MM.1S (cell line): ENCODE results near the gene ZC3H8.

Experiments
- DNase-seq: peaks from one replicate; pipeline ENCODE4 v3.0.0-alpha.2; 2015
- H2AFZ ChIP-seq: fragments of 300-600 bp; sonication (generic); 2 replicates; pipeline ENCODE4 v1.6.0; 2016; ENCODE audit warnings: antibody characterized with exemption, low read length
- H3F3A ChIP-seq: fragments of 300-600 bp; sonication (generic); 2 replicates; pipeline ENCODE4 v1.6.1; 2016; ENCODE audit warnings: mild to moderate bottlenecking, antibody characterized with exemption, low read length, moderate library complexity, mixed read lengths; ENCODE audit not compliant: insufficient read depth
- H3K27ac ChIP-seq: fragments of 300-600 bp; sonication (generic); 2 replicates; pipeline ENCODE4 v1.5.1; 2016; ENCODE audit warnings: mild to moderate bottlenecking, low read length
- H3K27me3 ChIP-seq: fragments of 300-600 bp; sonication (generic); replicated peaks from 2 replicates; pipeline ENCODE4 v1.6.0; 2016; ENCODE audit warnings: low read length; ENCODE audit not compliant: insufficient read depth
- H3K36me3 ChIP-seq: fragments of 300-600 bp; sonication (generic); replicated peaks from 2 replicates; pipeline ENCODE4 v1.6.1; 2016; ENCODE audit warnings: mild to moderate bottlenecking, low read length, mixed read lengths; ENCODE audit not compliant: insufficient read depth
- H3K4me1 ChIP-seq: fragments of 300-600 bp; sonication (generic); 2 replicates; pipeline ENCODE4 v1.6.1; 2016; ENCODE audit warnings: low read length, mixed read lengths
- H3K4me2 ChIP-seq: fragments of 300-600 bp; sonication (generic); 2 replicates; pipeline ENCODE4 v1.6.0; 2016; ENCODE audit warnings: low read depth, low read length
- H3K4me3 ChIP-seq: fragments of 300-600 bp; sonication (generic); 2 replicates; pipeline ENCODE4 v1.5.1; 2016; ENCODE audit warnings: low read length, mixed read lengths
- H3K79me2 ChIP-seq: fragments of 300-600 bp; sonication (generic); 2 replicates; pipeline ENCODE4 v1.6.1; 2016; ENCODE audit warnings: mixed run types, low read length, mixed read lengths
- H3K9ac ChIP-seq: fragments of 300-600 bp; sonication (generic); 2 replicates; pipeline ENCODE4 v1.6.1; 2016; ENCODE audit warnings: low read length, mixed read lengths
- H3K9me2 ChIP-seq: fragments of 300-600 bp; sonication (generic); replicated peaks from 2 replicates; pipeline ENCODE4 v1.6.1; 2016; ENCODE audit warnings: mild to moderate bottlenecking, low read length, mixed read lengths; ENCODE audit not compliant: insufficient read depth
- H3K9me3 ChIP-seq: fragments of 300-600 bp; sonication (generic); replicated peaks from 2 replicates; pipeline ENCODE4 v1.6.1; 2016; ENCODE audit warnings: mild to moderate bottlenecking, low read length, mixed read lengths; ENCODE audit not compliant: insufficient read depth
- H4K20me1 ChIP-seq: fragments of 300-600 bp; sonication (generic); 2 replicates; pipeline ENCODE4 v1.6.1; 2016; ENCODE audit warnings: mild to moderate bottlenecking, low read length, moderate library complexity, mixed read lengths; ENCODE audit not compliant: insufficient read depth
- EZH2 ChIP-seq: fragments of 300-600 bp; sonication (generic); optimal IDR thresholded peaks from 2 replicates; pipeline ENCODE3; 2017; ENCODE audit warnings: low read depth, mild to moderate bottlenecking, antibody characterized with exemption, low read length, mixed read lengths
- EZH2phosphoT487 ChIP-seq: fragments of 300-600 bp; sonication (generic); IDR thresholded peaks from 2 replicates; pipeline ENCODE4 v1.6.1; 2018; ENCODE audit warnings: antibody characterized with exemption, low read length
- TF ChIP-seq, protein P1 (sequence below): fragments of 300-600 bp; sonication (generic); IDR thresholded peaks from 2 replicates; pipeline ENCODE4 v1.5.1; 2016; ENCODE audit warnings: antibody characterized with exemption, low read length, mixed read lengths

Gene ZC3H8

GRCh38 chr2:112185131-112185530 lies 69.7 kb downstream of the ZC3H8 start:
- Histone ChIP-seq H3K27ac (no peak overlapping the region), H3F3A (no peaks in the 10 kb centered on the region), H3K4me1 (no peaks in the 10 kb centered on the region), H3K27me3 (no peaks in the 10 kb centered on the region), H3K4me2 (no peak overlapping the region), H3K79me2 (no peaks in the 10 kb centered on the region), H2AFZ (no peak overlapping the region), H4K20me1 (no peaks in the 10 kb centered on the region), H3K9me3 (no peaks in the 10 kb centered on the region), H3K9ac (no peak overlapping the region), H3K4me3 (no peak overlapping the region), H3K36me3 (no peaks in the 10 kb centered on the region), H3K9me2 (no peaks in the 10 kb centered on the region)
- DNase-seq = no peak
- TF ChIP-seq EZH2phosphoT487 = no peak
- TF ChIP-seq, protein P1, sequence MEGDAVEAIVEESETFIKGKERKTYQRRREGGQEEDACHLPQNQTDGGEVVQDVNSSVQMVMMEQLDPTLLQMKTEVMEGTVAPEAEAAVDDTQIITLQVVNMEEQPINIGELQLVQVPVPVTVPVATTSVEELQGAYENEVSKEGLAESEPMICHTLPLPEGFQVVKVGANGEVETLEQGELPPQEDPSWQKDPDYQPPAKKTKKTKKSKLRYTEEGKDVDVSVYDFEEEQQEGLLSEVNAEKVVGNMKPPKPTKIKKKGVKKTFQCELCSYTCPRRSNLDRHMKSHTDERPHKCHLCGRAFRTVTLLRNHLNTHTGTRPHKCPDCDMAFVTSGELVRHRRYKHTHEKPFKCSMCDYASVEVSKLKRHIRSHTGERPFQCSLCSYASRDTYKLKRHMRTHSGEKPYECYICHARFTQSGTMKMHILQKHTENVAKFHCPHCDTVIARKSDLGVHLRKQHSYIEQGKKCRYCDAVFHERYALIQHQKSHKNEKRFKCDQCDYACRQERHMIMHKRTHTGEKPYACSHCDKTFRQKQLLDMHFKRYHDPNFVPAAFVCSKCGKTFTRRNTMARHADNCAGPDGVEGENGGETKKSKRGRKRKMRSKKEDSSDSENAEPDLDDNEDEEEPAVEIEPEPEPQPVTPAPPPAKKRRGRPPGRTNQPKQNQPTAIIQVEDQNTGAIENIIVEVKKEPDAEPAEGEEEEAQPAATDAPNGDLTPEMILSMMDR = no peak
- no peak for TF ChIP-seq EZH2

DNA sequence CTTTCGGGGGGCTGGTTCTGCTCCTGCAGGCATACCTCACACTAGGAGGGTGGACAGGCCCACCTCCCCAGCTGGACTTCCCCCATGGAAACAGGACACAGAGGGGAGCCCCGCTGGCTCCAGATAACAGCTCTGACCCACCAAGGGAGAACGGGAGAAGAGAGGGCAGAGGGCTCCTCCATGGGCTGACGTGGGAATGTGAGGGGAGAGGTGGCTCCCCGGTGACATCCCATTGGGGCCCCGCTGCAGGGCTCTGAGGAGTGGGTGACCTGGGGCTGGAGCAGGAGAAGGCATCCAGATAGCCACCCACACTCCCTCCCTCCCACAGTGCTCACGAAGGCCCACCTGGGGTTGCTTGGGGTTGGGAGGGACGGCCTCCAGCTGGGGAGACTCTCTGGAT lies 70.7 kb downstream of the ZC3H8 start:
- Histone ChIP-seq H3K9me2 (no peaks in the 10 kb centered on the region), H3F3A (no peaks in the 10 kb centered on the region), H3K27me3 (no peaks in the 10 kb centered on the region), H3K4me1 (no peaks in the 10 kb centered on the region), H3K79me2 (no peaks in the 10 kb centered on the region), H3K4me2 (no peak overlapping the region), H2AFZ (no peak overlapping the region), H3K4me3 (no peak overlapping the region), H3K36me3 (no peaks in the 10 kb centered on the region), H3K9ac (no peak overlapping the region), H4K20me1 (no peaks in the 10 kb centered on the region), H3K27ac (no peak overlapping the region), H3K9me3 (no peaks in the 10 kb centered on the region)
- TF ChIP-seq EZH2 (no peak), EZH2phosphoT487 (no peak)
- TF ChIP-seq, protein P1 = no peak
- no peak for DNase-seq

- Histone ChIP-seq H3K79me2 (no peaks in the 10 kb centered on the region), H3K36me3 (no peaks in the 10 kb centered on the region), H3K9ac (no peak overlapping the region), H3K4me3 (no peak overlapping the region), H3F3A (no peaks in the 10 kb centered on the region), H3K27me3 (no peaks in the 10 kb centered on the region), H3K27ac (no peak overlapping the region), H2AFZ (no peak overlapping the region), H3K4me2 (no peak overlapping the region), H3K4me1 (no peaks in the 10 kb centered on the region), H3K9me2 (no peaks in the 10 kb centered on the region), H4K20me1 (no peaks in the 10 kb centered on the region), H3K9me3 (no peaks in the 10 kb centered on the region)
- DNase-seq = no peak
- no peak for TF ChIP-seq EZH2phosphoT487
- TF ChIP-seq, protein P1 = no peak
- no peak for TF ChIP-seq EZH2
These were observed 71.4 kb downstream of the ZC3H8 start for GRCh38 chr2:112183327-112184025.
